Measurements from ENCODE around the gene FMN1.

GRCh38 chr15:32743411-32744140 lies 450.9 kb downstream of the FMN1 start:
- TF ChIP-seq EP300 (IDR thresholded peaks at IDR 0.05) (no peak), POLR2A (IDR thresholded peaks at IDR 0.05) (no peak)
